ENCODE measurements around the gene CMC2. TPM values are rescaled to one million over a fixed set of nuclear protein-coding genes. Genes with fewer than 3 reads are reported as not detected.

CMC2 gene
- total and polyA plus RNA-seq, 9 of the 15 experiments (the other 6 are each of a cell fraction or from before 2014, with no cell fraction given): 122 to 501 (median 172) TPM

GRCh38 chr16:80993307-80993706 is 13.4 kb downstream of the CMC2 start (continued):
- TF ChIP-seq TRIM25 (IDR thresholded peaks at IDR 0.05; ENCODE audit: borderline replicate concordance) (no peak), ZNF639 (CRISPR knock-in tag; conservative IDR thresholded peaks at IDR 0.05 in 1 of 2, IDR thresholded peaks at IDR 0.05 in 1 of 2) (no peak), STAG1 (CRISPR knock-in tag; IDR thresholded peaks at IDR 0.05; ENCODE audit: borderline replicate concordance) (no peak), CBX2 (IDR thresholded peaks at IDR 0.05; ENCODE audit: insufficient read depth, low read length, poor library complexity, severe bottlenecking) (no peak), GABPA (tag; conservative IDR thresholded peaks at IDR 0.05; ENCODE audit: low read depth) (no peak), RUNX1 (IDR thresholded peaks at IDR 0.05; ENCODE audit: low read depth) (no peak), PBX2 (CRISPR knock-in tag; IDR thresholded peaks at IDR 0.05; ENCODE audit: low read depth) (no peak), PBX2 (tag; conservative IDR thresholded peaks at IDR 0.05; ENCODE audit: low read depth) (no peak), ZNF3 (CRISPR knock-in tag; IDR thresholded peaks at IDR 0.05) (no peak), ZNF347 (CRISPR knock-in tag; IDR thresholded peaks at IDR 0.05; ENCODE audit: low read depth) (no peak), SREBF2 (CRISPR knock-in tag; IDR thresholded peaks at IDR 0.05) (no peak), MTA1 (IDR thresholded peaks at IDR 0.05; ENCODE audit: borderline replicate concordance) (no peak), LEF1 (IDR thresholded peaks at IDR 0.05) (peak; percentile 33; the same call in 1 of the 2 replicates), FOXJ3 (CRISPR knock-in tag; IDR thresholded peaks at IDR 0.05) (no peak), ELK3 (CRISPR knock-in tag; IDR thresholded peaks at IDR 0.05) (no peak), ZFP30 (CRISPR knock-in tag; IDR thresholded peaks at IDR 0.05; ENCODE audit: borderline replicate concordance) (no peak), TAL1 (IDR thresholded peaks at IDR 0.05) (peak; percentile 52; the same call in 1 of the 2 replicates), ELK1 (CRISPR knock-in tag; IDR thresholded peaks at IDR 0.05) (no peak), RCOR1 (IDR thresholded peaks at IDR 0.05; ENCODE audit: borderline replicate concordance in 1 of 2, low read depth in 2 of 2, low read length in 2 of 2) (peak in 1 of 2 experiments; percentile 73; a peak in 2 of 4 replicates)
